SU-DHL-6 (cell line): ENCODE results near the gene MPND.

Experiments
- EZH2phosphoT487 ChIP-seq: fragments of 200-600 bp; sonication (generic), shearing (Covaris generic); conservative IDR thresholded peaks from 2 replicates; pipeline ENCODE4 v1.6.1; 2018; ENCODE audit warnings: mild to moderate bottlenecking, antibody characterized with exemption, low read length, moderate library complexity, mixed read lengths
- TF ChIP-seq, protein P1 (sequence below): fragments of 200-600 bp; sonication (generic); IDR thresholded peaks from one replicate; pipeline ENCODE4 v1.5.1; 2017; ENCODE audit warnings: antibody characterized with exemption, mild to moderate bottlenecking, low read length, moderate library complexity; ENCODE audit not compliant: insufficient read depth, poor library complexity, severe bottlenecking

- TF ChIP-seq, protein P1, sequence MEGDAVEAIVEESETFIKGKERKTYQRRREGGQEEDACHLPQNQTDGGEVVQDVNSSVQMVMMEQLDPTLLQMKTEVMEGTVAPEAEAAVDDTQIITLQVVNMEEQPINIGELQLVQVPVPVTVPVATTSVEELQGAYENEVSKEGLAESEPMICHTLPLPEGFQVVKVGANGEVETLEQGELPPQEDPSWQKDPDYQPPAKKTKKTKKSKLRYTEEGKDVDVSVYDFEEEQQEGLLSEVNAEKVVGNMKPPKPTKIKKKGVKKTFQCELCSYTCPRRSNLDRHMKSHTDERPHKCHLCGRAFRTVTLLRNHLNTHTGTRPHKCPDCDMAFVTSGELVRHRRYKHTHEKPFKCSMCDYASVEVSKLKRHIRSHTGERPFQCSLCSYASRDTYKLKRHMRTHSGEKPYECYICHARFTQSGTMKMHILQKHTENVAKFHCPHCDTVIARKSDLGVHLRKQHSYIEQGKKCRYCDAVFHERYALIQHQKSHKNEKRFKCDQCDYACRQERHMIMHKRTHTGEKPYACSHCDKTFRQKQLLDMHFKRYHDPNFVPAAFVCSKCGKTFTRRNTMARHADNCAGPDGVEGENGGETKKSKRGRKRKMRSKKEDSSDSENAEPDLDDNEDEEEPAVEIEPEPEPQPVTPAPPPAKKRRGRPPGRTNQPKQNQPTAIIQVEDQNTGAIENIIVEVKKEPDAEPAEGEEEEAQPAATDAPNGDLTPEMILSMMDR, result no peak
- TF ChIP-seq EZH2phosphoT487, result no peak
These were observed 6.7 kb downstream of the MPND start for GRCh38 chr19:4350111-4350510.
